Liver (tissue), 9 donors: ENCODE results near the gene RASGRF1. TPM values are rescaled to one million over a fixed set of nuclear protein-coding genes. Genes with fewer than 3 reads are reported as not detected.

Source experiments
- DNase-seq: peaks from one replicate; pipeline ENCODE4 v3.0.0-alpha.2; 2017; ENCODE audit warnings: low spot score
- H3K27ac ChIP-seq, 2 donors: one replicate each; pipeline ENCODE4 v1.7.0; 2013; ENCODE audit warnings: inconsistent platforms in 2 of 2, low read length in 2 of 2, control low read depth in 1 of 2, low read depth in 1 of 2, mild to moderate bottlenecking in 1 of 2
- H3K27me3 ChIP-seq, 4 donors: one replicate each; pipeline versions ENCODE4 v1.6.1 to v1.7.0; 2013; ENCODE audit warnings: low read length in 3 of 4, inconsistent platforms in 1 of 4, mild to moderate bottlenecking in 1 of 4, moderate library complexity in 1 of 4; ENCODE audit not compliant: control insufficient read depth in 4 of 4, insufficient read depth in 4 of 4
- H3K36me3 ChIP-seq, 4 donors: one replicate each; pipeline versions ENCODE4 v1.6.1 to v1.7.0; 2013; ENCODE audit warnings: low read length in 3 of 4, mild to moderate bottlenecking in 3 of 4, low read depth in 1 of 4, moderate library complexity in 1 of 4; ENCODE audit not compliant: control insufficient read depth in 4 of 4, insufficient read depth in 3 of 4
- H3K4me1 ChIP-seq, 4 donors: one replicate each; pipeline versions ENCODE4 v1.6.1 to v1.7.0; 2013; ENCODE audit warnings: low read length in 3 of 4, mild to moderate bottlenecking in 3 of 4, moderate library complexity in 1 of 4; ENCODE audit not compliant: control insufficient read depth in 4 of 4, insufficient read depth in 4 of 4
- H3K4me3 ChIP-seq, 3 donors: one replicate each; pipeline versions ENCODE4 v1.6.1 to v1.7.0; 2013; ENCODE audit warnings: low read length in 3 of 3, control low read depth in 1 of 3, low read depth in 1 of 3, mild to moderate bottlenecking in 1 of 3
- H3K9ac ChIP-seq, 2 donors: one replicate each; pipeline ENCODE4 v1.7.0; 2013; ENCODE audit warnings: low read length in 2 of 2, mild to moderate bottlenecking in 2 of 2, moderate library complexity in 2 of 2, control low read depth in 1 of 2, low read depth in 1 of 2
- H3K9me3 ChIP-seq, 4 donors: one replicate each; pipeline versions ENCODE4 v1.6.1 to v1.7.0; 2013; ENCODE audit warnings: low read length in 3 of 4; ENCODE audit not compliant: control insufficient read depth in 4 of 4
- ATF3 ChIP-seq: IDR thresholded peaks from 2 replicates; pipeline ENCODE4 v1.6.1; 2016; ENCODE audit warnings: antibody characterized with exemption
- CTCF ChIP-seq: fragments of 150-350 bp; IDR thresholded peaks from 2 replicates; pipeline ENCODE4 v1.5.1; 2017; ENCODE audit warnings: improper control_type of control experiment, low read depth, low read length; ENCODE audit not compliant: missing input control
- EGR1 ChIP-seq, 2 donors: IDR thresholded peaks; 2 replicates each; pipeline ENCODE4 v1.6.1; 2016 to 2018; ENCODE audit warnings: antibody characterized with exemption in 2 of 2, low read depth in 2 of 2
- FOXA1 ChIP-seq: IDR thresholded peaks from 2 replicates; pipeline ENCODE4 v1.6.1; 2016; ENCODE audit warnings: antibody characterized with exemption
- FOXA2 ChIP-seq: IDR thresholded peaks from 2 replicates; pipeline ENCODE4 v1.6.1; 2016; ENCODE audit warnings: antibody characterized with exemption
- GABPA ChIP-seq, 2 donors: IDR thresholded peaks in 1 of 2; conservative IDR thresholded peaks in 1 of 2; 2 replicates each; pipeline ENCODE4 v1.6.1; 2016; ENCODE audit warnings: antibody characterized with exemption in 2 of 2, mild to moderate bottlenecking in 1 of 2, moderate library complexity in 1 of 2
- HNF4A ChIP-seq, 2 donors: conservative IDR thresholded peaks; 2 replicates each; pipeline ENCODE4 v1.6.1; 2016; ENCODE audit warnings: antibody characterized with exemption in 2 of 2, mild to moderate bottlenecking in 2 of 2
- HNF4G ChIP-seq: IDR thresholded peaks from 2 replicates; pipeline ENCODE4 v1.6.1; 2016; ENCODE audit warnings: antibody characterized with exemption
- MAX ChIP-seq: IDR thresholded peaks from 2 replicates; pipeline ENCODE4 v1.6.1; 2016; ENCODE audit warnings: antibody characterized with exemption
- NR2F2 ChIP-seq: IDR thresholded peaks from 2 replicates; pipeline ENCODE4 v1.6.1; 2016; ENCODE audit warnings: antibody characterized with exemption
- RAD21 ChIP-seq, 2 donors: IDR thresholded peaks; 2 replicates each; pipeline ENCODE4 v1.6.1; 2016; ENCODE audit warnings: antibody characterized with exemption in 2 of 2, mild to moderate bottlenecking in 2 of 2
- REST ChIP-seq: IDR thresholded peaks from 2 replicates; pipeline ENCODE4 v1.6.1; 2016; ENCODE audit warnings: antibody characterized with exemption, mild to moderate bottlenecking
- RXRA ChIP-seq, 2 donors: IDR thresholded peaks; 2 replicates each; pipeline ENCODE4 v1.6.1; 2017 to 2018; ENCODE audit warnings: antibody characterized with exemption in 2 of 2, mild to moderate bottlenecking in 1 of 2
- TAF1 ChIP-seq: conservative IDR thresholded peaks from 2 replicates; pipeline ENCODE4 v1.6.1; 2016; ENCODE audit warnings: antibody characterized with exemption, mild to moderate bottlenecking
- YY1 ChIP-seq: IDR thresholded peaks from 2 replicates; pipeline ENCODE4 v1.6.1; 2016; ENCODE audit warnings: antibody characterized with exemption, mild to moderate bottlenecking
- WGBS: extraction: QIAGEN DNeasy Blood & Tissue Kit; methylation state at CpG from one replicate; pipeline ENCODE4 v1.1.7; 2013; 5-methylcytosine and 5-hydroxymethylcytosine counted together
- polyA plus RNA-seq, 2 donors: library from polyadenylated mRNA; stranded (reverse) in 1 of 2; unstranded in 1 of 2; fragments of 200-250 nt in 1 of 2; fragments of >200 nt in 1 of 2; fragmentation: Nextera tagmentation in 1 of 2; extraction: Ambion mirVana in 1 of 2; gene quantifications; one replicate each; pipeline versions ENCODE4 v1.2.1 to v1.2.3, GENCODE V29; 2013 to 2015
- total RNA-seq, 2 donors: library from RNA; depleted of rRNA; stranded (reverse); fragments of >200 nt; gene quantifications; one replicate each; pipeline ENCODE4 v1.2.3, GENCODE V29; 2014
- donor health status: healthy.
- donor health status: healthy.
- donor health status: healthy.
- donor health status: healthy.
- donor health status: healthy.

Gene RASGRF1
- total and polyA plus RNA-seq, 4 donors = 0.28 TPM; not detected in 3

GRCh38 chr15:78978601-78979179, 111.9 kb downstream of the RASGRF1 start (continued):
- no peak for TF ChIP-seq FOXA2

- no peak overlapping the region for H3K27ac ChIP-seq
- WGBS = 92% methylated on average over 10 of the region's 10 CpGs
Measured at GRCh38 chr15:78977591-78978347, 112.8 kb downstream of the RASGRF1 start.

More at GRCh38 chr15:78977591-78978347, 112.8 kb downstream of the RASGRF1 start:
- H3K9ac ChIP-seq = no peak overlapping the region
- no peak for DNase-seq
- H3K9me3 ChIP-seq = no peaks in the 10 kb centered on the region
- H3K27me3 ChIP-seq = no peaks in the 10 kb centered on the region
- H3K4me3 ChIP-seq = no peak overlapping the region
- TF ChIP-seq NR2F2 (no peak), RAD21 (IDR thresholded peaks at IDR 0.05) (no peak), TAF1 (no peak), FOXA2 (no peak), RXRA (IDR thresholded peaks at IDR 0.05) (no peak), HNF4G (no peak), ATF3 (no peak), FOXA1 (no peak), CTCF (no peak), EGR1 (IDR thresholded peaks at IDR 0.05; ENCODE audit: low read depth in 2 of 2) (no peak), REST (no peak), HNF4A (conservative IDR thresholded peaks at IDR 0.05) (no peak), YY1 (no peak), GABPA (IDR thresholded peaks at IDR 0.05 in 1 of 2, conservative IDR thresholded peaks at IDR 0.05 in 1 of 2) (no peak), MAX (no peak)
- H3K36me3 ChIP-seq = no peaks in the 10 kb centered on the region
- H3K4me1 ChIP-seq = peaks cover 0 to 6% (median 2%) of the 10 kb centered on the region in 4 donors
